ENCODE data around the gene RGMA.
"Not testable (repeated sequence)": the region's sequence is repeated elsewhere in the genome, so short reads cannot be mapped to it uniquely, and the experiment has no call there.

RGMA gene

GRCh38 chr15:93066224-93066681, 22.8 kb downstream of the RGMA start:
- no peak overlapping the region for H3K4me3 ChIP-seq (ENCODE audit: control insufficient read depth, low read depth, low read length)
- no peak for DNase-seq (ENCODE audit: low read depth)
- no peak for TF ChIP-seq CTCF (IDR thresholded peaks at IDR 0.05; ENCODE audit: control insufficient read depth, insufficient read depth, low read depth, low read length, missing control alignments)

- H3K4me3 ChIP-seq (ENCODE audit: control insufficient read depth, low read depth, low read length), result no peak overlapping the region
- DNase-seq (ENCODE audit: low read depth), result no peak
- no peak for TF ChIP-seq CTCF (IDR thresholded peaks at IDR 0.05; ENCODE audit: control insufficient read depth, insufficient read depth, low read depth, low read length, missing control alignments)
These were observed 23.4 kb downstream of the RGMA start for GRCh38 chr15:93065641-93066045.

GRCh38 chr15:93063796-93064690, 25.0 kb downstream of the RGMA start:
- H3K4me3 ChIP-seq (ENCODE audit: control insufficient read depth, low read depth, low read length), result no peak overlapping the region
- TF ChIP-seq CTCF (IDR thresholded peaks at IDR 0.05; ENCODE audit: control insufficient read depth, insufficient read depth, low read depth, low read length, missing control alignments), result no peak
- DNase-seq (ENCODE audit: low read depth), result no peak

- no peak for DNase-seq (ENCODE audit: low read depth)
- TF ChIP-seq CTCF (IDR thresholded peaks at IDR 0.05; ENCODE audit: control insufficient read depth, insufficient read depth, low read depth, low read length, missing control alignments), result no peak
- H3K4me3 ChIP-seq (ENCODE audit: control insufficient read depth, low read depth, low read length), result no peak overlapping the region
These were observed 25.7 kb downstream of the RGMA start for GRCh38 chr15:93063262-93063671.

- not testable (repeated sequence) for H3K4me3 ChIP-seq (ENCODE audit: control insufficient read depth, low read depth, low read length); DNase-seq (ENCODE audit: low read depth)
These were observed 26.3 kb downstream of the RGMA start for GRCh38 chr15:93062628-93063261.

GRCh38 chr15:93060336-93061248, 28.4 kb downstream of the RGMA start:
- no peak for TF ChIP-seq CTCF (IDR thresholded peaks at IDR 0.05; ENCODE audit: control insufficient read depth, insufficient read depth, low read depth, low read length, missing control alignments)
- no peak overlapping the region for H3K4me3 ChIP-seq (ENCODE audit: control insufficient read depth, low read depth, low read length)
- DNase-seq (ENCODE audit: low read depth), result no peak

Measured in AG09309 (cell line).